Sciatic nerve (tissue), 2 donors: ENCODE data around the gene RANBP3. TPM values are rescaled to one million over a fixed set of nuclear protein-coding genes. Genes with fewer than 3 reads are reported as not detected.
"Not testable (repeated sequence)": the region's sequence is repeated elsewhere in the genome, so short reads cannot be mapped to it uniquely, and the experiment has no call there.

Experiments
- ATAC-seq: fragments of 200-7000 bp; cut with Tn5 transposase; one replicate; pipeline ENCODE4 v1.9.1; 2020; ENCODE audit warnings: mild to moderate bottlenecking, moderate library complexity
- DNase-seq: peaks from one replicate; pipeline ENCODE4 v3.0.0-alpha.2; 2020; ENCODE audit warnings: low spot score
- intact Hi-C: fragments of 100-400 bp; cut with DNase I; formaldehyde crosslinking; loops from one replicate; pipeline ENCODE4 v1.14.2; 2022
- total RNA-seq: library from RNA; stranded (reverse); fragmentation: NEBNext Ultra II Directional; extraction: Animal tissue kit (Norgen Biotek cat#: 25700); gene quantifications from one replicate; pipeline ENCODE4 v1.2.1, GENCODE V29; 2021
- donor health status: DM: no; HTN: no; CAD: no.
- donor health status: DM: no; HTN: no; CAD: no.

Gene RANBP3
- total RNA-seq, 1 donor from 2014 or later: 76.3 TPM

GRCh38 chr19:5897189-5897969 lies 80.6 kb downstream of the RANBP3 start:
- no peak for ATAC-seq
- no peak for DNase-seq
- intact Hi-C loops: no loop called here

- no peak for DNase-seq
- intact Hi-C loops: no loop called here
- no peak for ATAC-seq
Observed at GRCh38 chr19:5896365-5897076, 81.4 kb downstream of the RANBP3 start.

GRCh38 chr19:5895890-5896289 lies 82.0 kb downstream of the RANBP3 start:
- DNase-seq (no peak), ATAC-seq (no peak)
- intact Hi-C loops: no loop called here

- no peak for DNase-seq
- intact Hi-C loops: no loop called here
- ATAC-seq: no peak
Observed at GRCh38 chr19:5895409-5895808, 82.5 kb downstream of the RANBP3 start.

- no peak for DNase-seq
Observed at GRCh38 chr19:5894704-5895349, 83.1 kb downstream of the RANBP3 start.

GRCh38 chr19:5893907-5894703 lies 83.8 kb downstream of the RANBP3 start:
- intact Hi-C loops: no loop called here
- ATAC-seq: peak; percentile 30
- no peak for DNase-seq

More at GRCh38 chr19:5894704-5895349, 83.1 kb downstream of the RANBP3 start:
- no peak for ATAC-seq
- intact Hi-C loops: no loop called here

- no peak for DNase-seq
- intact Hi-C loops: no loop called here
- no peak for ATAC-seq
Observed at GRCh38 chr19:5893296-5893903, 84.5 kb downstream of the RANBP3 start.

GRCh38 chr19:5892772-5893275 lies 85.1 kb downstream of the RANBP3 start:
- intact Hi-C loops: no loop called here
- no peak for DNase-seq
- no peak for ATAC-seq

GRCh38 chr19:5891938-5892771 lies 85.8 kb downstream of the RANBP3 start:
- intact Hi-C loops: no loop called here
- peak; percentile 61 for ATAC-seq
- DNase-seq: no peak

- peak; percentile 3 for ATAC-seq
Observed at GRCh38 chr19:5891572-5891937, 86.4 kb downstream of the RANBP3 start.

GRCh38 chr19:5890099-5890498 lies 87.8 kb downstream of the RANBP3 start:
- DNase-seq (no peak), ATAC-seq (no peak)
- intact Hi-C loops: no loop called here

More at GRCh38 chr19:5891572-5891937, 86.4 kb downstream of the RANBP3 start:
- no peak for DNase-seq
- intact Hi-C loops: no loop called here

GRCh38 chr19:5889288-5889971 lies 88.5 kb downstream of the RANBP3 start:
- no peak for DNase-seq
- intact Hi-C loops: no loop called here
- no peak for ATAC-seq

- intact Hi-C loops, DNase-seq, ATAC-seq: not testable (repeated sequence)
Observed at GRCh38 chr19:5884065-5884811, 93.7 kb downstream of the RANBP3 start.

GRCh38 chr19:5883157-5883873 lies 94.6 kb downstream of the RANBP3 start:
- intact Hi-C loops, DNase-seq, ATAC-seq: not testable (repeated sequence)

GRCh38 chr19:5882421-5882968 lies 95.4 kb downstream of the RANBP3 start:
- ATAC-seq: no peak
- DNase-seq: no peak
- intact Hi-C loops: no loop called here
